Kidney (tissue), 14 donors: Measurements from ENCODE around the gene ADGRD1. TPM values are rescaled to one million over a fixed set of nuclear protein-coding genes. Genes with fewer than 3 reads are reported as not detected.

ENCODE experiments used
- DNase-seq, 5 donors: peaks; one replicate each; pipeline ENCODE4 v3.0.0-alpha.2; 2013 to 2020
- FAIRE-seq: peaks from 2 replicates; lab custom pipeline; 2012; peaks lifted over from hg19 to GRCh38; lab: Jason Lieb, UNC
- H3K27ac ChIP-seq, 2 donors: one replicate each; pipeline ENCODE4 v1.7.0; 2013; ENCODE audit warnings: low read depth in 2 of 2, low read length in 2 of 2, inconsistent platforms in 1 of 2
- H3K27me3 ChIP-seq: one replicate; pipeline ENCODE4 v1.7.1; 2013; ENCODE audit warnings: low read length, inconsistent platforms; ENCODE audit not compliant: control insufficient read depth, insufficient read depth
- H3K36me3 ChIP-seq, 3 donors: one replicate each; pipeline versions ENCODE4 v1.7.0 to v1.7.1; 2013; ENCODE audit warnings: low read length in 3 of 3, control low read depth in 1 of 3, inconsistent platforms in 1 of 3; ENCODE audit not compliant: insufficient read depth in 3 of 3, control insufficient read depth in 2 of 3
- H3K4me1 ChIP-seq, 3 donors: one replicate each; pipeline versions ENCODE4 v1.7.0 to v1.7.1; 2013; ENCODE audit warnings: low read length in 3 of 3, inconsistent platforms in 1 of 3, low read depth in 1 of 3; ENCODE audit not compliant: control insufficient read depth in 2 of 3, insufficient read depth in 2 of 3
- H3K4me3 ChIP-seq, 3 donors: one replicate each; pipeline versions ENCODE4 v1.7.0 to v1.8.1; 2013; ENCODE audit warnings: low read length in 3 of 3, control low read depth in 1 of 3, inconsistent platforms in 1 of 3
- H3K9ac ChIP-seq, 3 donors: one replicate each; pipeline versions ENCODE4 v1.7.0 to v1.7.1; 2013; ENCODE audit warnings: low read length in 3 of 3, control low read depth in 1 of 3, inconsistent platforms in 1 of 3
- H3K9me3 ChIP-seq, 3 donors: one replicate each; pipeline versions ENCODE4 v1.7.0 to v1.7.1; 2013; ENCODE audit warnings: low read length in 3 of 3, control low read depth in 1 of 3, inconsistent platforms in 1 of 3; ENCODE audit not compliant: control insufficient read depth in 2 of 3, insufficient read depth in 1 of 3
- CTCF ChIP-seq: IDR thresholded peaks from 3 replicates; pipeline ENCODE4 v1.5.1; 2012; ENCODE audit warnings: mild to moderate bottlenecking, moderate library complexity, borderline replicate concordance; ENCODE audit not compliant: insufficient read depth; ENCODE audit errors: extremely low read depth
- intact Hi-C: fragments of 100-400 bp; cut with DNase I; formaldehyde crosslinking; loops from one replicate; pipeline ENCODE4 v1.11.1; 2022
- polyA plus RNA-seq: library from polyadenylated mRNA; stranded (reverse); fragments of 350-450 nt; fragmentation: Illumina TruSeq; extraction: RNeasy Lipid Tissue Mini Kit (QIAGEN cat#74804); gene quantifications from one replicate; pipeline ENCODE4 v1.2.3, GENCODE V29; 2014; ENCODE audit warnings: low read depth, low replicate concordance; ENCODE audit not compliant: insufficient read depth
- total RNA-seq: library from RNA; stranded (reverse); fragmentation: NEBNext Ultra II Directional; extraction: Animal tissue kit (Norgen Biotek cat#: 25700); gene quantifications from one replicate; pipeline ENCODE4 v1.2.1, GENCODE V29; 2021
- donor health status: control.
- donor health status: control.
- donor health status: control.
- donor health status: control.
- donor health status: control.
- donor health status: DM: yes; HTN: yes; CAD: no.
- donor health status: Normal renal cell carcinoma (clear cell type).

The ADGRD1 gene
- total and polyA plus RNA-seq, 2 donors from 2014 or later = 1.7 to 6.7 TPM

DNA sequence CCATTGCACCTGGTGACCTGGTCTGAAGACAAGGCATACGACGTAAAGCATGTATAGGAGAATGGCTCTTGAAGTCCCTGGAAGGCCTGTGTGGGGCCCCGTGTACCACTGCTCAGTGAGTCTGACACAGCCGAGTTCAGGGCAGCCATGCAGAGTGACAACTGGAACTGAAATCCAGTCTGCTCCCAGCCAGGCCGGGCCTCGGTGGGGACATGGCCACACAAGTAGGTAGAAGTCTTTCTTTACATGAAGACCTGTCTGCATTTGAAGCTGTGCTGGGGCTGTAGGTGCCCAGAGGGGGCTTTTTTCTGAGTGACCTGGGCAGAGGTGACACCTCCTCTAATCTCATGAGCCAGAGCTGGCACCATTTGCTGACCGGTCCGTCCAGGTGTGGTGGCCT is 35.7 kb downstream of the ADGRD1 start:
- H3K36me3 ChIP-seq = no peaks in the 10 kb centered on the region
- H3K9ac ChIP-seq = no peak overlapping the region
- no peaks in the 10 kb centered on the region for H3K4me1 ChIP-seq
- FAIRE-seq = no peak
- H3K27ac ChIP-seq = no peak overlapping the region
- no peaks in the 10 kb centered on the region for H3K27me3 ChIP-seq
- no peak for TF ChIP-seq CTCF
- intact Hi-C loops = no loop called here
- DNase-seq = peak in 1 of 5 donors; percentile 35
- H3K4me3 ChIP-seq = no peak overlapping the region
- H3K9me3 ChIP-seq = no peaks in the 10 kb centered on the region

DNA sequence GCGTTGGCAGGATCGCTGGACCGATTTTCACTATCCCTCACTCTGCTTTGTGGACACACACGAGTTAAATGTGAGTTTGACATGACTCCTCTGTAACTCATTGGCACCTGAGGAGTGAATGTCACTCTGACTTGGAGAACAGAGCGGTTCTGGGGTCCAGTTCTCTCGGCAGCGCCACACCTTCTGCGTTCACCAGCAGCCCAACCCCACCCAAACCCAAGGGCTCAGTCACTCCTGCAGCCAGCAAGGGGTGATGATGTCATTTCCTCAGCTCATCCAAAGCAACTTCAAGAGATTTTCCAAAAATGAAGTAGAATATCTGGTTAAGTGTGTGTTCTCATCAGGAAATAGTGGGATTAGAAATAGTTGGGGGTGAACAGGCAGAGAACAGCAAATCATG is 36.3 kb downstream of the ADGRD1 start:
- no peaks in the 10 kb centered on the region for H3K4me1 ChIP-seq
- intact Hi-C loops = no loop called here
- no peaks in the 10 kb centered on the region for H3K36me3 ChIP-seq
- peak in 1 of 5 donors; percentile 24 for DNase-seq
- no peaks in the 10 kb centered on the region for H3K27me3 ChIP-seq
- FAIRE-seq = no peak
- H3K9me3 ChIP-seq = no peaks in the 10 kb centered on the region
- H3K27ac ChIP-seq = no peak overlapping the region
- no peak overlapping the region for H3K9ac ChIP-seq
- no peak for TF ChIP-seq CTCF
- no peak overlapping the region for H3K4me3 ChIP-seq

DNA sequence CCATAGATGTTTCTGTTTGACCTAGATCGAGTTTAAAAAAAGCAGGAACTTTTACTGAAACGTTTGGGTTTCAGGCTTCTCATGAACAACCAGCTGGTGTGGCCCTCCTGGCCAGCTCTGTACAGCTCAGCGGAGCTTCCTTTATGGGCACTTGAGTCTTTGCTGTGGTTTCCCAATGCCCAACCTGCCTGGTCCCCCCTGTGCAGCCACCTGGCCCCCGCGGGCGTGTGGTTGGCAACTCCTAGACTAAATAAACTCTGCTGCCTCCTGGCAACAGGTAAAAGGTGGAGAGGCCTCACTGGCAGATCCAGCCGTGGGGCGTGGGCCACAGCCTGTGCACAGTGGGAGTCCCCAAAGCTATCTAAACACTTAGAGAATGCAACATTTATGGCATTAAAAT is 38.7 kb downstream of the ADGRD1 start:
- intact Hi-C loops = no loop called here
- DNase-seq (no peak), FAIRE-seq (no peak)
- Histone ChIP-seq H3K4me3 (no peak overlapping the region), H3K27ac (no peak overlapping the region), H3K4me1 (no peaks in the 10 kb centered on the region), H3K36me3 (no peaks in the 10 kb centered on the region), H3K9ac (no peak overlapping the region), H3K27me3 (no peaks in the 10 kb centered on the region), H3K9me3 (no peaks in the 10 kb centered on the region)
- TF ChIP-seq CTCF = no peak

GRCh38 chr12:130992979-130993538 is 39.4 kb downstream of the ADGRD1 start:
- intact Hi-C loops = no loop called here
- TF ChIP-seq CTCF = no peak
- no peaks in the 10 kb centered on the region for H3K9me3 ChIP-seq
- H3K27me3 ChIP-seq = no peaks in the 10 kb centered on the region
- FAIRE-seq (no peak), DNase-seq (no peak)
- no peak overlapping the region for H3K27ac ChIP-seq
- no peaks in the 10 kb centered on the region for H3K4me1 ChIP-seq
- H3K9ac ChIP-seq = no peak overlapping the region
- no peak overlapping the region for H3K4me3 ChIP-seq
- no peaks in the 10 kb centered on the region for H3K36me3 ChIP-seq
